Prostate gland (tissue), 2 donors: Measurements from ENCODE around the gene PSD4.

ENCODE experiments used
- POLR2A ChIP-seq: fragments of 450-650 bp; IDR thresholded peaks from one replicate; pipeline ENCODE4 v1.6.1; 2016; ENCODE audit warnings: antibody characterized with exemption, mild to moderate bottlenecking
- POLR2AphosphoS5 ChIP-seq: sonication (generic); formaldehyde crosslinking; IDR thresholded peaks from one replicate; pipeline ENCODE4 v1.6.1; 2017; ENCODE audit warnings: antibody characterized with exemption
- TF ChIP-seq, protein P1 (sequence below), 4 experiments: fragments of 200-600 bp in 2 of 4; fragments of 450-650 bp in 2 of 4; sonication (generic) in 2 of 4; IDR thresholded peaks; 1 replicate in 3 of 4; 2 replicates in 1 of 4; pipeline ENCODE4 v1.5.1; 2016 to 2019; ENCODE audit warnings: antibody characterized with exemption in 4 of 4, mild to moderate bottlenecking in 2 of 4, moderate library complexity in 2 of 4

DNA sequence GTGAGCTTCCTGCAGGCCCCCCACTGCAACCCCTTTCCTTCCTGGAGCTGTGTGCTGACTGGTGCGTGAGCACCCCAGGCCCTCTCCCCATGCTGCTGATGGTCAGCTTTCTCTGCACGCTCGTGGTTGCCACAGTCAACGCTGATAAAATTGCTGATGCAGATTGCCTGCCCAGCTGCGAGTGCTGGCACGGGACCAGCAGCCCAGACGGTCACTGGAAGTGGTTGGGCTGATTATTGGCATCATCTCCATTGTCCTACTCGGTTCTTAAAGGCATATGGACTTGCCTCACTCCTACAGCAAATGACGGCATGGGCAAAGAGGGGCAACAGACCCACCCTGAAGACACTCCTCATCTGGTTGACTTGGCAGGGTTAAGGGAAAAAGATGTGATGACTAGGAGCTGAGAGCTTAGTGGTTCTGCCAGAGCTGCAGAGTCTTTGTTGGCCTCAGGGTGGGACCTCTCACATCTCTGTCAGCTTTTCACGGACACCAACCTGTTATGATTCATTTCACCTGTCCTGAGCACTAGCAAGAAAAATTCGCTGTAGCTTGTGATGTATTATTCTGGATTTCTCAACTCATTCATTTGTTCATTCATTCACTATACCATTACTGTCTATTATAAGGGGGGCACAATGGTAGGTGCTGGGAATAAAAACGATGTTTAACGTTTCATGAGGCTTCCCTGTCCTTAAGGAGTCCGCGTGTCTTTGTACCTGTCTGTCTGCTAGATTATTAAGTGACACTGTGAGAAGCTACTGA lies 66.6 kb downstream of the PSD4 start:
- TF ChIP-seq, protein P1, sequence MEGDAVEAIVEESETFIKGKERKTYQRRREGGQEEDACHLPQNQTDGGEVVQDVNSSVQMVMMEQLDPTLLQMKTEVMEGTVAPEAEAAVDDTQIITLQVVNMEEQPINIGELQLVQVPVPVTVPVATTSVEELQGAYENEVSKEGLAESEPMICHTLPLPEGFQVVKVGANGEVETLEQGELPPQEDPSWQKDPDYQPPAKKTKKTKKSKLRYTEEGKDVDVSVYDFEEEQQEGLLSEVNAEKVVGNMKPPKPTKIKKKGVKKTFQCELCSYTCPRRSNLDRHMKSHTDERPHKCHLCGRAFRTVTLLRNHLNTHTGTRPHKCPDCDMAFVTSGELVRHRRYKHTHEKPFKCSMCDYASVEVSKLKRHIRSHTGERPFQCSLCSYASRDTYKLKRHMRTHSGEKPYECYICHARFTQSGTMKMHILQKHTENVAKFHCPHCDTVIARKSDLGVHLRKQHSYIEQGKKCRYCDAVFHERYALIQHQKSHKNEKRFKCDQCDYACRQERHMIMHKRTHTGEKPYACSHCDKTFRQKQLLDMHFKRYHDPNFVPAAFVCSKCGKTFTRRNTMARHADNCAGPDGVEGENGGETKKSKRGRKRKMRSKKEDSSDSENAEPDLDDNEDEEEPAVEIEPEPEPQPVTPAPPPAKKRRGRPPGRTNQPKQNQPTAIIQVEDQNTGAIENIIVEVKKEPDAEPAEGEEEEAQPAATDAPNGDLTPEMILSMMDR (IDR thresholded peaks at IDR 0.05), result no peak
- TF ChIP-seq POLR2AphosphoS5 (peak; percentile 14), POLR2A (no peak)
